HG03460 (cell line): Measurements from ENCODE around the gene KDM4C.
"Not testable (repeated sequence)": the region's sequence is repeated elsewhere in the genome, so short reads cannot be mapped to it uniquely, and the experiment has no call there.

Experiments
- ATAC-seq: cut with Tn5 transposase; IDR thresholded peaks from one replicate; pipeline ENCODE4 v1.9.1; 2021; ENCODE audit not compliant: unreplicated experiment

KDM4C gene

GRCh38 chr9:7154003-7154619 is 396.3 kb downstream of the KDM4C start:
- no peak for ATAC-seq

- no peak for ATAC-seq
Measured at GRCh38 chr9:7154650-7155049, 396.9 kb downstream of the KDM4C start.

GRCh38 chr9:7161469-7161868 is 403.7 kb downstream of the KDM4C start:
- ATAC-seq, result no peak

GRCh38 chr9:7163932-7164331 is 406.2 kb downstream of the KDM4C start:
- no peak for ATAC-seq

GRCh38 chr9:7164440-7165330 is 406.9 kb downstream of the KDM4C start:
- ATAC-seq, result no peak

GRCh38 chr9:7165331-7165975 is 407.7 kb downstream of the KDM4C start:
- no peak for ATAC-seq

GRCh38 chr9:7166074-7166473 is 408.3 kb downstream of the KDM4C start:
- ATAC-seq, result no peak

GRCh38 chr9:7169717-7170389 is 412.1 kb downstream of the KDM4C start:
- no peak for ATAC-seq

- no peak for ATAC-seq
Measured at GRCh38 chr9:7171396-7172153, 413.8 kb downstream of the KDM4C start.

- ATAC-seq, result no peak
Measured at GRCh38 chr9:7172154-7173115, 414.7 kb downstream of the KDM4C start.

- ATAC-seq, result no peak
Measured at GRCh38 chr9:7173139-7173538, 415.4 kb downstream of the KDM4C start.

GRCh38 chr9:7174301-7174700 is 416.5 kb downstream of the KDM4C start:
- ATAC-seq, result no peak

GRCh38 chr9:7174884-7175283 is 417.1 kb downstream of the KDM4C start:
- no peak for ATAC-seq

- no peak for ATAC-seq
Measured at GRCh38 chr9:7176561-7176960, 418.8 kb downstream of the KDM4C start.

GRCh38 chr9:7177383-7177782 is 419.6 kb downstream of the KDM4C start:
- ATAC-seq, result no peak

- ATAC-seq, result no peak
Measured at GRCh38 chr9:7178729-7179128, 421.0 kb downstream of the KDM4C start.

GRCh38 chr9:7180247-7180646 is 422.5 kb downstream of the KDM4C start:
- ATAC-seq, result no peak

GRCh38 chr9:7183139-7183538 is 425.4 kb downstream of the KDM4C start:
- ATAC-seq, result not testable (repeated sequence)

GRCh38 chr9:7185612-7186011 is 427.8 kb downstream of the KDM4C start:
- ATAC-seq, result no peak

GRCh38 chr9:7186175-7186574 is 428.4 kb downstream of the KDM4C start:
- no peak for ATAC-seq
